Measurements from ENCODE around the gene ZXDC.

Gene ZXDC

DNA sequence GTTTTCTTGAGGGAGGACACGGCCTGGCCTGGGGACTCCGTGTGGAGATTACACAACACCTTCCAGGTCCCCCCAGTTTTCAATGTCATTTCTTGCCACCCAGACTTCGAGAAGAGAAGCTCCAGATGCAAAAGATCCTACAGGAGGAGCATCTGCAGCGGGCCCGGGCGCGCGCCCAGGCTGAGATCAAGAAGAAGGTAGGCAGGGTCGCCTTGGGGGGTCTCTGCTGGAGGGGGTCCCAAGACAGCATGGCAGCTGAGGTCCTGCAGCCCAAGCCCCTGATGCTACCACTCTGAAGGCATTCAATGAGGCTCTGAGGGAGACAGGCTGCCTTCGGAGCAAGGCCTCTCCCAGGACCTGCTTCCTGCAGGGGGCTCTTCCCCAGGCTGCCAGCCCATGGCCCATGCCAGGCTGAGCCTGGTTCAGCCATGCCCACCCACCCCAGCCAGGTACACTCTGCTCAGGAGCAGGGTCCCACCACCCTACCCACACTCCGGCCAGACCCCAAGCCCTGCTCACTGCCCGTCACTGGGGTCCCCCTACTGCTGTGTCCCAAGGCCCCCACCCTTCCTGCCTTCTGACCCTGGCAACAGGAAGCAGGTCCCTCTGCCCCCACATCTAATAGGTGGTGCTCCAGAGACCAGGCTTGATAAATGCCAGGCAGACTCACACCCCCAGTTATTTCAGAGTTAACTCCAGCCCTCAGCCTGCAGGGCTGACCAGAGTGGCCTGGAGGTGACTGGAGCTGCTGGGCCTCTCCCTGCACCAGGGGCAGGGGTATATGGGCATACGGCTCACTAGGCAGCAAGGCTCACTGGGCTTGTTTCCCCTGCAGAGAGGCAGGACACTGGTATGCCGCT lies 40.0 kb downstream of the ZXDC start:
- no peak for DNase-seq (ENCODE audit: low spot score)

DNA sequence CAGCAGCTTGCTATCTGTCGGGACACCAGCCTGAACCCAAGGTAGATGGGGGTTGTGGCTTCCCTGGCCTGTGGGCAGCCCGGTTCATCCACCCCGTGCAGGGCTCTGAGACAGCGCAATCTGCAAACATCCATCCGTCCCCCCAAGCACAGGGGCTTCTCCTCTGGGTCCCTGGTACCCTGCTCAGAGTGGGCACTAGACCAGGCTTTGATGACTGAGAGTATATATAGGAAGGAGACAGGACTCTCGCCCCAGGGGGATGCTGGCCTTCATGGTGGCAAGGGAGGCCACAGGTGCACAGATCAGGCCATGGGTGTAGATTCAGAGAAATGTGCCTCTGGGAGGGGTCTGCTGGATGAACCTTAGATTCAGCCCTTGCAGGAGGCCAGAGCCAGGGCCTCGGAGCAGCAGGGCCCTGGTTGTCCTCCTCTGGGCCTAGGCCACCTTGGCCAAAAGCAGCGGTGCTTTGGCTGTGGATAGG lies 40.7 kb downstream of the ZXDC start:
- no peak for DNase-seq (ENCODE audit: low spot score)

DNA sequence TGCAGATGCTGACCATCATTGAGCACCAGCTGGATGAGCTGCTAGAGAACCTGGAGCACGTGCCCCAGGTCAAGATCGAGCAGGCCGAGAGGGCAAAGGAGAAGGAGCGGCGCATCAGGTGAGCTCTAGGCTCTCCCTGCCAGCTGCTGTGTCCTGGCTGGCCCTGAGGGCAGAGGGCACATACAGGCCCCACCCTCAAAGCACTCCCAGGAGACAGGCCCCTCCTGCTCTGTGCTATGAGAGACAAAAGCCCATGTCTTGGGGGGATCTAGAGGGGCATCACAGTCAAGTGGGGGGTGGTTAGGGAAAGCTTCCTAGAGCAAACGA lies 41.5 kb downstream of the ZXDC start:
- no peak for DNase-seq (ENCODE audit: low spot score)

- no peak for DNase-seq (ENCODE audit: low spot score)
Measured at GRCh38 chr3:126433496-126434263, 42.0 kb downstream of the ZXDC start.

DNA sequence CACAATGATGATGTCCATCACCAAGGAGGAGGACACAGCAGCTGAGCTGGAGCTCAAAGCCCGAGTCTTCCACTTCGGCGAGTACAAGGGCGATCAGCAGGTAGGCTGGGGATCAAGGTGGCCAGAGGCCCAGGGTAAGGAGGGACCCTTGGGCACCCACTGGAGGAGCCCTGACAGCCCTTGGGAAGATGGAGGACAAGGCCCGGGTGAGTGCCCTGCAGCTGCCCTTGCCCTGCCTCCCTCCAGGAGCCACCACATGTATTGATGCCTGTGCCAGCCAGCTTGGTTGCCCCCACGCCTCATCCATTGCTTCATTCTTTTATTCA lies 42.6 kb downstream of the ZXDC start:
- DNase-seq (ENCODE audit: low spot score): no peak

GRCh38 chr3:126432361-126433104 lies 43.2 kb downstream of the ZXDC start:
- no peak for DNase-seq (ENCODE audit: low spot score)

DNA sequence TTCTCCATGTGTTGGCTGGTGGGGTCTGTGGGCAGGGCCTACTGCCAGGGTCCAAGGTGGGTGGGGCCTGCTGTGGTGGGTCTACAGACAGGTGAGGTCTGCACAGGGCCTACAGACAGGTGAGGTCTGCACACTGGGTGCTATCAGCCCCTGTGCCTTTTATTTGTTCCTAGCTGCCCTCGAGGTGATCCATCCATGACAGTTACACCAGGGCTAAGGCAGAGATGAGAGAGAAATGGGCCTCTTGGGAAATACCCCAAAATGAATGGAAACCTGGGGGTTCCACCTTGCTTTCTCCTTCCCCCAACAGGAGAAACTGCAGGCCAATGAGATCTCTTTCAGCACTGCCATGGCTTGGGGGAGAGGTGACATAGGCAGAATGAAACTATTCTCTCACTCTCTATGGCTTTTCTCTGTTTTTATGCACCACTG lies 44.6 kb downstream of the ZXDC start:
- DNase-seq (ENCODE audit: low spot score): no peak

DNA sequence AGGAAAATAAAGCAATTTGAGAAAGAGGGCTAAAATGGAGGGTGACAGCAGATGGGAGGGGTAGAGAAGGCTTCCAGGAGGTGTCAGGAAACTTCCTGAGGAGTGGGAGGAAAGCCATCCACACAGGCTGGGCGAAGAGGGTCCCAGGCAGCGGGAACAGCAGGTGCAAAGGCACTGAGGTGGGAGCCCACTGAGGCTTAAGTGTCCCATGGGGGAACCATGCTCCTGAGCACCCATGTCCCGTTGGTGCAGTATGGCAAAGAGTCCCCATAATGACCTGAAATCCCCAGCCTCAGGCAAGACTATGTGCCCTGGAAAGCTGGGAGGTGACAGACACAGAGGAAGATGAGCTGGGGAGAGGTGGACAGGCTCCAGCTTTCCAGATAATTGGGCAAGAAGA lies 50.9 kb downstream of the ZXDC start:
- no peak for DNase-seq (ENCODE audit: low spot score)

GRCh38 chr3:126424039-126424717 lies 51.5 kb downstream of the ZXDC start:
- DNase-seq (ENCODE audit: low spot score): no peak

- no peak for DNase-seq (ENCODE audit: low spot score)
Measured at GRCh38 chr3:126423191-126424038, 52.3 kb downstream of the ZXDC start.

- no peak for DNase-seq (ENCODE audit: low spot score)
Measured at GRCh38 chr3:126422571-126423091, 53.1 kb downstream of the ZXDC start.

DNA sequence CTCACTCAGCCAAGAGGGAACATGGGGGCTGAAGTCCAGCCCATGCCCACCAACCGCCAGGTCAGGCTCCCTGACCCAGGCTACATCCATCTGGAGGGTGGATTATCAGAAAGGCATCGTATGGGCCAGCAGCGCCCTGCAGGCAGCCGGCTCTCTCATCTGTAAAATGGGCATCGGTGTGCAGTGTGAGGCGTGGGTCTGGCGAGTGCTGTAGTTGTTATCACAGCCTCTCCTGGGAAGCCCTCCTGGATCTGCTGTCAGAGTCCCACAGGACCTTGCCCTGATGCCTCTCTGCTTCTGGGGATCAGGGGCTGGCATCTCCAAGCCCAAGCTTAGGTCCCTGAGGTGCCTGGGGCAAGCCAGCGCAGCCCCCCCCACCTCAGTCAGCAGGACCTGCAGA lies 53.6 kb downstream of the ZXDC start:
- no peak for DNase-seq (ENCODE audit: low spot score)

GRCh38 chr3:126421573-126422119 lies 54.0 kb downstream of the ZXDC start:
- DNase-seq (ENCODE audit: low spot score): no peak

DNA sequence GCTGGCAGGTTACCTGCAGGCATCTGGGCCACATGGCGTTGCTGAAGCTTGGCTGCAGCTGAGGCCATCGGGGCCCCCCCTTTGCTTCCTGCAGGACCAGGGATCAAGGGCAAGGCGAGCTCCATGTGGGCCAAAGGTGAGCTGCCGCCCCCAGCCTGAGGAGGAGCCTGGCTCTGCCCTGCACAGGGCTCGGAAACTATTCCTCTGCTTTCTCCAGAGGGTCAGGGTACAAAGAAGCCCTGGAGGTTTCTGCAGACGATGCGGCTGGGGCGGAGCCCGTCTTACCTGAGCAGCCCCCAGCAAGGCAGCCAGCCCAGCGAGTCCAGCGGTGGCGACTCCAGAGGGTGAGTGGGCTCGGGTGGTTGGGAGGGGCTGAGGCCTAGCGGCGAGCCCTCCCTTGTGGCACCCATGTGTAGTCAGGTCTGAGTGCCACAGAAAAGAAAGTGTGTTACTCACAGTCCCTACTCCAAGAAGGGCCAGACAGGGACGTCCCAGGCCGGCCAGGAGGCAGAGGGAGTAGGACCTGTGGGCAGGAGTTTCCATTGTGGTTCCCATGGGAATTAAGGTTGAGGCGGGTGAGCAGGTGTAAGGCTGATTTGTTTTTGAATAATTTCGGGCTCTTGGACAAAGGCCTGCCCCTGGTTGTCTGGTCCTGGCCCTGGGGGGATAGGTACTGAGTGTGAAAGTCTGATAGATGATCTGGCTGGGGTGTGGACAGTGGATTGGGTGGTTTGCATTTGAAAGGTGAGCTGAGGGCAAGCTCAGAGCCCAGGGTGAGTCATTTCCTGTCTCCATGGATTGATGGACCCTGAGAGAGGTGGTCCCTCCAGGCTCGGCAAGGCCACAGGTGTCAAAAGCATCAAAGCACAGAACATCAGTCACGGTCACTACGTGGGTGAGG lies 55.6 kb downstream of the ZXDC start:
- no peak for DNase-seq (ENCODE audit: low spot score)

DNA sequence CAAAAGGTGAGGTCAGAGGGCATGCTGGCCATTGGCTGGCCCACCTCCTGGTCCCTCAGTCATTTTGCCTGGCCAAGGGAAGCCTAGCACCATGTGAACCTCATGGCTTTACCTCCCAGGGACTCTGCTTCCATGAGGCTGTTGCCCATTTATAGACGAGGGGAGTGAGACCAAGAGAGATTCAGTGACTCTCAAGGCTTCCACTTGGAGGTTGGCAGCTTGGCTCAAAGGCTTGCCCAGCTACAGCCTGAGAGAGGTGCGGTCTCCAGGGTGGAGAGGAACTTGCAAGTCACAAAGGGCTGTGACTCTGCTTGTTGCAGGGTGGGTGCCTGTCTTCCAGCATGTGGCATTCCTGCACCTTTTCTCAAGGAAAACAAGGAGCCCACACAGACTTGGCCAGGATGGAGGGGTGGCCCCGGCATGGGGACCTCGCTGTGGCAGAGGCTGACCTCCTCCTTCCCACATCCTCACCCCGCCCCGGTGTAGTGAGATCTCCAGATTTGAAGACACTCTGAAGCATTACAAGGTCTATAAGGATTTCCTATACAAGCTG lies 56.5 kb downstream of the ZXDC start:
- no peak for DNase-seq (ENCODE audit: low spot score)

GRCh38 chr3:126418661-126419131 lies 57.0 kb downstream of the ZXDC start:
- no peak for DNase-seq (ENCODE audit: low spot score)

DNA sequence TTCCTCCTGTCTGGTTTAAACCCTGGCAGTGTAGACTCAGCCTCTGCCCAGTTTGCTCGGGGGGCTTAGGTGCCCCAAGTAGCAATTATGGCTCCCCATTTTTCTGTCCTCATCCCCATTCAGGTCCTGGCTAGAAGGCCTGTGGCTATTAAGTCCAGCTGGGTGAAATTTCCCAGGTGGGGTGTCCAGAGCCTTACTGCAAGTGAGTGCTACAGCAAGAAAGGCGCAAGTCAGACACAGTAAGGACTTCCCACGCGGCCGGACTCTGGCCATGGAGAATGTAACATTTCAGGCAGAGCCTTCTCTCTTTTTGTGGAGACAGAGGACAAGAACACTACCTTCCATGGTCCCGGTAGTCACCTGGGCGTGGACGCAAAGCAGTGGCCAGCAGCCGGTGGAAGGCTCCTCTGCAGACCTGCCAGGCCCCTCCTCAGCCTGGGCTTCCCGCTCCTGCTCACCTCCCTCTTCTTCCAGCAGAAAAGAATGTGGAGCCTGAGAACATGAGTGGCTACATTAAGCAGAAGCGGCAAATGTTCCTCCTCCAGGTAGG lies 57.6 kb downstream of the ZXDC start:
- DNase-seq (ENCODE audit: low spot score): no peak

DNA sequence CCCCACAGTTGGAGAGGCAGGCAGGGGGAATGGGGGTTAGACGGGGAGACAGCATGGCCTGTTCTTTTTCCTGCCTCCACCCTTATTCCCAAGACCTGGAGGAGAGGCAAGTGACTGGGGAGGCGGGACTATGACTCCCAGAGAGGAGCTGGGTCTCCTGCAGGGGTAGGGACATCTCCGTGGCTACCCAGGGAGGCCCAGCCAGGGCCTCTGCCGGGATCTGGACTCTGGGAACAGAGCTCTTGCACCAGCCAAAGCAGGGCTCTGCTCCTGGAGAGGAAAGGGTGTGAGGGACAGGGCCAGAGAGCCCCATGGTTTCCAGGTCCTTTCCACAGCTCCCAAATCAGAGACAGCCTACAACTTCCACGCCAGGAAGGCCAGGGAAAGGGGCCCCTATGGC lies 58.2 kb downstream of the ZXDC start:
- DNase-seq (ENCODE audit: low spot score): no peak

DNA sequence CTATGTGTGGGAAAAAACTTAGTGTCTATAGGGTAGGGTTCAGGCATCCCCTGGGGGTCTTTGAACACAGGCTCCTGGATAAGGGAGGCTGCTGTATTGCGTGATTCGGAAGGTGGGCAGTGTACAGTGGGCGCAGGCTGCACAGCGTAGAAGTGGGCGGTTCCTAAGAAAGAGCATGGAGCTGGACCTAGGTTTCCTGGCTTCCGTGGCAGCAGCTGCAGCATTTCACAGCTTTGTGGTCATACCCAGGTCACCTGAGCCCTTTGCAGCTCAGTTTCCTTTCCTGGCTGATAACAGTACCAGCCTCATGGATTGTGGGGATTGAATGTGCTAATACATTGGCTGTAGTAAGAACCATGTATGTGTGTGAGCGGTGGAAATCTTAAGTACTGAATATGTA lies 58.7 kb downstream of the ZXDC start:
- DNase-seq (ENCODE audit: low spot score): no peak

Data from cerebellar cortex (tissue), 1 donor.